ENCODE measurements around the gene FAM222A.

The FAM222A gene

DNA sequence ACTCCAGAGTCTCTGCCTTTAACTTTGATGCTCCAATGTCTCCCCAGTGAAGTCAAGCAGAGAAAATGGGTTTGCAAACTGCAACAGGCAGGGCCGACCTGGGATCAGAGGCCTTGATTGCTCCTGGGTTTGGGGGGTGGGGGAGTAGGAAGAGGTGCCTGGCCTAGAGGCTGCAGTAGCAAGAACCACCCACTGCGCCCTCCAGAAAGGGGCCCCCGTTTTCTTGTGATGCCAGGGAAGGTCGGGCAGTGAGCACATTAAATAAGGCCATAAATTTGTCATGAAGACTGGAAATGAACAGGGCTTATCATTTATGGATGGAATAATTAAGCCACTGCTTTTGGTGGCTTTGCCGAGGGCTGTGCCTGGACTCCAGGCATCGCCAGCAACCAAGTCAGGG lies 38.2 kb upstream of the FAM222A start:
- TF ChIP-seq, protein P1, sequence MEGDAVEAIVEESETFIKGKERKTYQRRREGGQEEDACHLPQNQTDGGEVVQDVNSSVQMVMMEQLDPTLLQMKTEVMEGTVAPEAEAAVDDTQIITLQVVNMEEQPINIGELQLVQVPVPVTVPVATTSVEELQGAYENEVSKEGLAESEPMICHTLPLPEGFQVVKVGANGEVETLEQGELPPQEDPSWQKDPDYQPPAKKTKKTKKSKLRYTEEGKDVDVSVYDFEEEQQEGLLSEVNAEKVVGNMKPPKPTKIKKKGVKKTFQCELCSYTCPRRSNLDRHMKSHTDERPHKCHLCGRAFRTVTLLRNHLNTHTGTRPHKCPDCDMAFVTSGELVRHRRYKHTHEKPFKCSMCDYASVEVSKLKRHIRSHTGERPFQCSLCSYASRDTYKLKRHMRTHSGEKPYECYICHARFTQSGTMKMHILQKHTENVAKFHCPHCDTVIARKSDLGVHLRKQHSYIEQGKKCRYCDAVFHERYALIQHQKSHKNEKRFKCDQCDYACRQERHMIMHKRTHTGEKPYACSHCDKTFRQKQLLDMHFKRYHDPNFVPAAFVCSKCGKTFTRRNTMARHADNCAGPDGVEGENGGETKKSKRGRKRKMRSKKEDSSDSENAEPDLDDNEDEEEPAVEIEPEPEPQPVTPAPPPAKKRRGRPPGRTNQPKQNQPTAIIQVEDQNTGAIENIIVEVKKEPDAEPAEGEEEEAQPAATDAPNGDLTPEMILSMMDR (IDR thresholded peaks at IDR 0.05; ENCODE audit: low read depth, low read length): no peak
- no peak for DNase-seq (ENCODE audit: extremely low read depth, low read depth)

DNA sequence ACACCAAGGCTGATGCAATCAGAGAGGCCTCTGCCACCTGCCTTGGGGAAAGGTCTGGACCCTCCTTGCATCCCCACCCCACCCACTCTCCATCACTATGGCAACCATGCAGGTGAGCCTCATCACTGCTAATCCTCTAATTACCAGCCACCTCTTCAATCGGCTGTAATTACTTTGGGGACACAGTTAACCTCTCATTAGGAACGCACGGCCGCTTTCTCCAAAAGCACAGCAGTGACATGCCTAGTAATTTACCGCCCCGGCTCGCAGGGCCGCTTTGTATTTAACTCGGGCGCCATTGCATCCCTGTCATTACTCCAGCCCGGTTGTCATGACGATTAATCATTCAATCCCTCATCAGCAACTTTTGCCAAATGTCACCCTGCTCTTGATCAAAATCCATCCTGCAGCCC lies 36.3 kb upstream of the FAM222A start:
- TF ChIP-seq, protein P1 (IDR thresholded peaks at IDR 0.05; ENCODE audit: low read depth, low read length): no peak
- DNase-seq (ENCODE audit: extremely low read depth, low read depth): no peak

GRCh38 chr12:109678719-109679118 lies 34.9 kb upstream of the FAM222A start:
- no peak for DNase-seq (ENCODE audit: extremely low read depth, low read depth)
- TF ChIP-seq, protein P1 (IDR thresholded peaks at IDR 0.05; ENCODE audit: low read depth, low read length): no peak

- no peak for DNase-seq (ENCODE audit: extremely low read depth, low read depth)
- TF ChIP-seq, protein P1 (IDR thresholded peaks at IDR 0.05; ENCODE audit: low read depth, low read length): no peak
Measured at GRCh38 chr12:109679501-109680263, 33.9 kb upstream of the FAM222A start.

- no peak for DNase-seq (ENCODE audit: extremely low read depth, low read depth)
- TF ChIP-seq, protein P1 (IDR thresholded peaks at IDR 0.05; ENCODE audit: low read depth, low read length): no peak
Measured at GRCh38 chr12:109680264-109681005, 33.2 kb upstream of the FAM222A start.

DNA sequence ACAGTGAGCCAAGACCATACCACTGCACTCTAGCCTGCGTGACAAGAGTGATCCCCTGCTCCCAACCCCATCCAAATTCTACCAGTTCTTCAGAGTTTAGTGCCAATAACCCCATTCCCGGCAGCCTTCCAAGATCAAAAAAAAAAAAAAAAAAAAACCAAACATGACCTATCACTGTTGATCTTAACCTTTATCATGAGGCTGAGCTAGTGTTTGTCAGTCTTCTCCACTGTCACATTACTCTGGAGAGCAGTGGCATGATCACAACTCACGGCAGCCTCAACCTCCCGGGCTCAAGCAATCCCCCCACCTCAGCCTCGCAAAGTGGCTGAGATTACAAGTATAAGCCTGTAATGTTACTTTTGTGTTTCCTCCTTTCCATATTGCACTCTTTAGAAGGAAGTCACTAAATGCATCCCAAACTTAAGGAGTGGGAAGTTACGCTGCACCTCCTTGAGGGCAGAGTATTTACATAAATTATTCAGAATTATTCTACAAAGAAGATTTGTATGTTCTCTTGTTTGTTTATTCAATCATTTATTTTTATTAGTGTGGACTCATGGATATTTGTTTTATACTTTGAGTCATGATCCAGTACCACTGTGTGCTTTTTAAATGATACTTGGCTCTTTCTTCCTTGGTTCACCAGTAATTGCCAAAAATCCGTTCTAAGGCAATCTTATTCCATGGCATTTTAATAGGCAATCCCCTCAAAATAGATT lies 31.5 kb upstream of the FAM222A start:
- TF ChIP-seq, protein P1 (IDR thresholded peaks at IDR 0.05; ENCODE audit: low read depth, low read length): no peak
- no peak for DNase-seq (ENCODE audit: extremely low read depth, low read depth)

GRCh38 chr12:109682708-109683060 lies 30.9 kb upstream of the FAM222A start:
- no peak for DNase-seq (ENCODE audit: extremely low read depth, low read depth)
- TF ChIP-seq, protein P1 (IDR thresholded peaks at IDR 0.05; ENCODE audit: low read depth, low read length): no peak
